ENCODE results near the gene CA11. TPM values are rescaled to one million over a fixed set of nuclear protein-coding genes. Genes with fewer than 3 reads are reported as not detected.

The CA11 gene
- total and polyA plus RNA-seq, 9 of the 15 experiments (the other 6 are each of a cell fraction or from before 2014, with no cell fraction given): 2.9 to 19.9 (median 8.3) TPM

DNA sequence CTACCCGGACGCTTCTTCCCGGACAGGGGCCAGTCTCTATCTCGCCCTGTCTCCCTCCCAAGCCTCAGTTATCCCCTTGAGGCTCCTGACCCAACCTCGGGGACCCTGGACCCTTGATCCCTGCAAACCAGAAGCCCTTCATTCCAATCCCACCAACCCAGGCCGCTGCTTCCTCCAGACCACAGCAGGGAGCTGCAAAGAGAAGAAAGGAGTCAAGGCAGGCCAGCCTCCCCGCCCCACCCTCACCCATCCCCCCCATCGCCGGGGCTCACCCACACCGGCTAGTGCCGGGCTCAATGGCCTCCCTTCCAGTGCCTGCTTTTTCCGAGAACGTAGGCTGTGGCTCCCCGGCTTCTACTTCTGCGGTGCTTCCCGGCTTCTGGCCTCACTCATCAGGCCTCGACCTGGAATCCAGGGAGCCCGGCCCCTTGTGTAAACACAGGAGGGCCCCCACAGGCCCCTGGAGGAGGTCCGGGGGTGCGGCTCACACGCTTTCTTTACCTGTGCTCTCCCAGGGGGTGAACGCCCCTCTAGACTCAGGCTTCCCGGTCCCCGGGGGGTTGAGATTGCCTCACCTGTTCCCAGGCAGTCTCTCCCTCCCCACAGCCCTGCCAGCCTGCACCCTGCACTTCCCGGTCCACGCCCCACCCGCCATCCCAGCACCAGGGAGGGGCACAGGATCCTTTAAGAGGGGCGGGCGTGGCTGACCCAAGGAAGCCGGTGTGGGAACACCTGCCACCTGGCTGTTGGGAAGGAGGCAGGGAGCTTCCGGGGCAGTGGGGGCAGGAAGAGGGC is 31.4 kb downstream of the CA11 start, which contains the start of gene FAM83E (continued):
- TF ChIP-seq NFIX (CRISPR knock-in tag; IDR thresholded peaks at IDR 0.05; ENCODE audit: low read depth) (no peak), DDX20 (tag; IDR thresholded peaks at IDR 0.05; ENCODE audit: low read depth) (no peak), SRSF7 (optimal IDR thresholded peaks at IDR 0.05; ENCODE audit: low read depth, low read length) (no peak), CC2D1A (IDR thresholded peaks at IDR 0.05) (no peak), STAG1 (CRISPR knock-in tag; IDR thresholded peaks at IDR 0.05; ENCODE audit: borderline replicate concordance) (no peak), SMAD1 (IDR thresholded peaks at IDR 0.05; ENCODE audit: low read depth, low read length, partially characterized antibody) (no peak), ZNF668 (CRISPR knock-in tag; IDR thresholded peaks at IDR 0.05) (no peak), SREBF2 (CRISPR knock-in tag; IDR thresholded peaks at IDR 0.05) (no peak)
- TF ChIP-seq, protein P1, sequence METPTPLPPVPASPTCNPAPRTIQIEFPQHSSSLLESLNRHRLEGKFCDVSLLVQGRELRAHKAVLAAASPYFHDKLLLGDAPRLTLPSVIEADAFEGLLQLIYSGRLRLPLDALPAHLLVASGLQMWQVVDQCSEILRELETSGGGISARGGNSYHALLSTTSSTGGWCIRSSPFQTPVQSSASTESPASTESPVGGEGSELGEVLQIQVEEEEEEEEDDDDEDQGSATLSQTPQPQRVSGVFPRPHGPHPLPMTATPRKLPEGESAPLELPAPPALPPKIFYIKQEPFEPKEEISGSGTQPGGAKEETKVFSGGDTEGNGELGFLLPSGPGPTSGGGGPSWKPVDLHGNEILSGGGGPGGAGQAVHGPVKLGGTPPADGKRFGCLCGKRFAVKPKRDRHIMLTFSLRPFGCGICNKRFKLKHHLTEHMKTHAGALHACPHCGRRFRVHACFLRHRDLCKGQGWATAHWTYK (CRISPR knock-in tag; IDR thresholded peaks at IDR 0.05): no peak
- TF ChIP-seq, protein P2, sequence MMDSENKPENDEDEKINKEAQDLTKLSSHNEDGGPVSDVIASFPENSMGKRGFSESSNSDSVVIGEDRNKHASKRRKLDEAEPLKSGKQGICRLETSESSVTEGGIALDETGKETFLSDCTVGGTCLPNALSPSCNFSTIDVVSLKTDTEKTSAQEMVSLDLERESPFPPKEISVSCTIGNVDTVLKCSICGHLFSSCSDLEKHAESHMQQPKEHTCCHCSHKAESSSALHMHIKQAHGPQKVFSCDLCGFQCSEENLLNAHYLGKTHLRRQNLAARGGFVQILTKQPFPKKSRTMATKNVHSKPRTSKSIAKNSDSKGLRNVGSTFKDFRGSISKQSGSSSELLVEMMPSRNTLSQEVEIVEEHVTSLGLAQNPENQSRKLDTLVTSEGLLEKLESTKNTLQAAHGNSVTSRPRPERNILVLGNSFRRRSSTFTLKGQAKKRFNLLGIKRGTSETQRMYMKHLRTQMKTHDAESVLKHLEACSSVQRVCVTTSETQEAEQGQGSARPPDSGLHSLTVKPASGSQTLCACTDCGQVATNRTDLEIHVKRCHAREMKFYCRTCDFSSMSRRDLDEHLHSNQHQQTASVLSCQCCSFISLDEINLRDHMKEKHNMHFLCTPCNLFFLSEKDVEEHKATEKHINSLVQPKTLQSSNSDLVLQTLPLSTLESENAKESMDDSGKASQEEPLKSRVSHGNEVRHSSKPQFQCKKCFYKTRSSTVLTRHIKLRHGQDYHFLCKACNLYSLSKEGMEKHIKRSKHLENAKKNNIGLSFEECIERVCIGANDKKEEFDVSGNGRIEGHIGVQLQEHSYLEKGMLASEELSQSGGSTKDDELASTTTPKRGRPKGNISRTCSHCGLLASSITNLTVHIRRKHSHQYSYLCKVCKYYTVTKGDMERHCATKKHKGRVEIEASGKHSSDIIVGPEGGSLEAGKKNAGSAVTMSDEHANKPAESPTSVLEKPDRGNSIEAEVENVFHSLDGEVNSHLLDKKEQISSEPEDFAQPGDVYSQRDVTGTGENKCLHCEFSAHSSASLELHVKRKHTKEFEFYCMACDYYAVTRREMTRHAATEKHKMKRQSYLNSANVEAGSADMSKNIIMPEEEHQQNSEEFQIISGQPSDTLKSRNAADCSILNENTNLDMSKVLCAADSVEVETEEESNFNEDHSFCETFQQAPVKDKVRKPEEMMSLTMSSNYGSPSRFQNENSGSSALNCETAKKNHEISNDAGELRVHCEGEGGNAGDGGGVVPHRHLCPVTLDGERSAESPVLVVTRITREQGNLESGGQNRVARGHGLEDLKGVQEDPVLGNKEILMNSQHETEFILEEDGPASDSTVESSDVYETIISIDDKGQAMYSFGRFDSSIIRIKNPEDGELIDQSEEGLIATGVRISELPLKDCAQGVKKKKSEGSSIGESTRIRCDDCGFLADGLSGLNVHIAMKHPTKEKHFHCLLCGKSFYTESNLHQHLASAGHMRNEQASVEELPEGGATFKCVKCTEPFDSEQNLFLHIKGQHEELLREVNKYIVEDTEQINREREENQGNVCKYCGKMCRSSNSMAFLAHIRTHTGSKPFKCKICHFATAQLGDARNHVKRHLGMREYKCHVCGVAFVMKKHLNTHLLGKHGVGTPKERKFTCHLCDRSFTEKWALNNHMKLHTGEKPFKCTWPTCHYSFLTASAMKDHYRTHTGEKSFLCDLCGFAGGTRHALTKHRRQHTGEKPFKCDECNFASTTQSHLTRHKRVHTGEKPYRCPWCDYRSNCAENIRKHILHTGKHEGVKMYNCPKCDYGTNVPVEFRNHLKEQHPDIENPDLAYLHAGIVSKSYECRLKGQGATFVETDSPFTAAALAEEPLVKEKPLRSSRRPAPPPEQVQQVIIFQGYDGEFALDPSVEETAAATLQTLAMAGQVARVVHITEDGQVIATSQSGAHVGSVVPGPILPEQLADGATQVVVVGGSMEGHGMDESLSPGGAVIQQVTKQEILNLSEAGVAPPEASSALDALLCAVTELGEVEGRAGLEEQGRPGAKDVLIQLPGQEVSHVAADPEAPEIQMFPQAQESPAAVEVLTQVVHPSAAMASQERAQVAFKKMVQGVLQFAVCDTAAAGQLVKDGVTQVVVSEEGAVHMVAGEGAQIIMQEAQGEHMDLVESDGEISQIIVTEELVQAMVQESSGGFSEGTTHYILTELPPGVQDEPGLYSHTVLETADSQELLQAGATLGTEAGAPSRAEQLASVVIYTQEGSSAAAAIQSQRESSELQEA (IDR thresholded peaks at IDR 0.05; ENCODE audit: low read depth): no peak
- TF ChIP-seq, protein P3, sequence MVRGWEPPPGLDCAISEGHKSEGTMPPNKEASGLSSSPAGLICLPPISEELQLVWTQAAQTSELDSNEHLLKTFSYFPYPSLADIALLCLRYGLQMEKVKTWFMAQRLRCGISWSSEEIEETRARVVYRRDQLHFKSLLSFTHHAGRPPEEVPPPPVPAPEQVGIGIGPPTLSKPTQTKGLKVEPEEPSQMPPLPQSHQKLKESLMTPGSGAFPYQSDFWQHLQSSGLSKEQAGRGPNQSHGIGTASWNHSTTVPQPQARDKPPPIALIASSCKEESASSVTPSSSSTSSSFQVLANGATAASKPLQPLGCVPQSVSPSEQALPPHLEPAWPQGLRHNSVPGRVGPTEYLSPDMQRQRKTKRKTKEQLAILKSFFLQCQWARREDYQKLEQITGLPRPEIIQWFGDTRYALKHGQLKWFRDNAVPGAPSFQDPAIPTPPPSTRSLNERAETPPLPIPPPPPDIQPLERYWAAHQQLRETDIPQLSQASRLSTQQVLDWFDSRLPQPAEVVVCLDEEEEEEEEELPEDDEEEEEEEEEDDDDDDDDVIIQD (CRISPR knock-in tag; IDR thresholded peaks at IDR 0.05): no peak
- TF ChIP-seq, protein P4, sequence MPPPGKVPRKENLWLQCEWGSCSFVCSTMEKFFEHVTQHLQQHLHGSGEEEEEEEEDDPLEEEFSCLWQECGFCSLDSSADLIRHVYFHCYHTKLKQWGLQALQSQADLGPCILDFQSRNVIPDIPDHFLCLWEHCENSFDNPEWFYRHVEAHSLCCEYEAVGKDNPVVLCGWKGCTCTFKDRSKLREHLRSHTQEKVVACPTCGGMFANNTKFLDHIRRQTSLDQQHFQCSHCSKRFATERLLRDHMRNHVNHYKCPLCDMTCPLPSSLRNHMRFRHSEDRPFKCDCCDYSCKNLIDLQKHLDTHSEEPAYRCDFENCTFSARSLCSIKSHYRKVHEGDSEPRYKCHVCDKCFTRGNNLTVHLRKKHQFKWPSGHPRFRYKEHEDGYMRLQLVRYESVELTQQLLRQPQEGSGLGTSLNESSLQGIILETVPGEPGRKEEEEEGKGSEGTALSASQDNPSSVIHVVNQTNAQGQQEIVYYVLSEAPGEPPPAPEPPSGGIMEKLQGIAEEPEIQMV (tag; conservative IDR thresholded peaks at IDR 0.05; ENCODE audit: low read depth): no peak
- TF ChIP-seq, protein P5, sequence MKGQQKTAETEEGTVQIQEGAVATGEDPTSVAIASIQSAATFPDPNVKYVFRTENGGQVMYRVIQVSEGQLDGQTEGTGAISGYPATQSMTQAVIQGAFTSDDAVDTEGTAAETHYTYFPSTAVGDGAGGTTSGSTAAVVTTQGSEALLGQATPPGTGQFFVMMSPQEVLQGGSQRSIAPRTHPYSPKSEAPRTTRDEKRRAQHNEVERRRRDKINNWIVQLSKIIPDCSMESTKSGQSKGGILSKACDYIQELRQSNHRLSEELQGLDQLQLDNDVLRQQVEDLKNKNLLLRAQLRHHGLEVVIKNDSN (CRISPR knock-in tag; IDR thresholded peaks at IDR 0.05): no peak

All from K562 (cell line).